ENCODE results near the gene MOSPD3. TPM values are rescaled to one million over a fixed set of nuclear protein-coding genes. Genes with fewer than 3 reads are reported as not detected.

Gene MOSPD3
- total and polyA plus RNA-seq, 2 of the 8 experiments (the other 6 are each of a cell fraction or from before 2014, with no cell fraction given): 20.7 to 21.4 TPM

GRCh38 chr7:100629117-100629716 lies 16.9 kb downstream of the MOSPD3 start:
- CTCF ChIA-PET (ENCODE audit: partially characterized antibody): interaction anchor here (0.6 to 4.8 kb wide), 39 partner anchors 10 to 223 kb away, joined by 3 to 73 read pairs (median 5); partner anchors contain the start of genes ACTL6B, FBXO24, GNB2 and MOSPD3
- POLR2A ChIA-PET (ENCODE audit: partially characterized antibody): interaction anchor here (0.7 to 2.9 kb wide), 12 partner anchors 9 to 91 kb away, joined by 3 to 20 read pairs (median 4); partner anchors contain the start of genes EPO, MOSPD3 and TFR2

More at GRCh38 chr7:100629117-100629716, 16.9 kb downstream of the MOSPD3 start:
- no peak overlapping the region for H4K91ac ChIP-seq (replicated peaks; ENCODE audit: insufficient read length, low read length)
- H3K79me2 ChIP-seq (ENCODE audit: control insufficient read depth in 1 of 2, insufficient read depth in 2 of 2, low read length in 2 of 2): no peaks in the 10 kb centered on the region
- DNase-seq (ENCODE audit: low read depth in 1 of 2, low spot score in 2 of 2) (peak in 1 of 2 experiments; percentile 92), FAIRE-seq (no peak)
- H3K79me1 ChIP-seq (ENCODE audit: low read depth, low read length): no peaks in the 10 kb centered on the region
- no peak overlapping the region for H3K4me3 ChIP-seq (ENCODE audit: extremely low read depth in 1 of 4, insufficient read depth in 2 of 4, low read depth in 3 of 4, low read length in 4 of 4)
- no peak overlapping the region for H3K14ac ChIP-seq (ENCODE audit: insufficient read length)
- H2BK15ac ChIP-seq (ENCODE audit: low read length): no peak overlapping the region
- H4K8ac ChIP-seq (ENCODE audit: extremely low read depth, insufficient read depth, low read length): no peak overlapping the region
- no peak overlapping the region for H3K9ac ChIP-seq (replicated peaks in 1 of 4; ENCODE audit: extremely low read depth in 1 of 4, low read depth in 3 of 4, low read length in 3 of 4)
- no peaks in the 10 kb centered on the region for H3K9me3 ChIP-seq (ENCODE audit: insufficient read depth in 2 of 2, low read depth in 1 of 2, low read length in 1 of 2)
- no peak overlapping the region for H2AFZ ChIP-seq (ENCODE audit: low read length)
- TF ChIP-seq SP2 (IDR thresholded peaks at IDR 0.05; ENCODE audit: low read length): no peak
- 0 out of 2 replicates have a peak, but pooled peaks have one; percentile 47 for TF ChIP-seq MAX (IDR thresholded peaks at IDR 0.05)
- peak; percentile 79 to 95 (median 93) for TF ChIP-seq CTCF (IDR thresholded peaks at IDR 0.05; ENCODE audit: control extremely low read depth in 1 of 3, insufficient read depth in 1 of 3, low read depth in 1 of 3, low read length in 3 of 3)
- TF ChIP-seq SIN3A (conservative IDR thresholded peaks at IDR 0.05 in 1 of 2, IDR thresholded peaks at IDR 0.05 in 1 of 2; ENCODE audit: low read depth in 1 of 2, low read length in 2 of 2): peak in 1 of 2 experiments; percentile 54; a peak in 1 of 4 replicates
- TF ChIP-seq RAD21 (IDR thresholded peaks at IDR 0.05 in 1 of 2, conservative IDR thresholded peaks at IDR 0.05 in 1 of 2; ENCODE audit: low read depth in 2 of 2, low read length in 2 of 2): peak; percentile 64 to 74
- peaks cover 0 to 20% (median 10%) of the 10 kb centered on the region in 4 experiments; a peak in 6 of 7 replicates for H3K27me3 ChIP-seq (replicated peaks in 1 of 4; ENCODE audit: control insufficient read depth in 3 of 4, extremely low read depth in 1 of 4, insufficient read depth in 3 of 4, low read length in 3 of 4)
- H3K18ac ChIP-seq (ENCODE audit: extremely low read depth, low read length): peak overlapping the region; percentile 71; the same call in 1 of the 2 replicates
- H2BK20ac ChIP-seq (ENCODE audit: low read length): no peak overlapping the region
- H3K23ac ChIP-seq (ENCODE audit: insufficient read length): no peak overlapping the region
- peaks cover 0 to 14% (median 9%) of the 10 kb centered on the region in 4 experiments; a peak in 6 of 7 replicates for H3K4me1 ChIP-seq (replicated peaks in 1 of 4; ENCODE audit: control insufficient read depth in 3 of 4, insufficient read depth in 4 of 4, low read length in 3 of 4)
- no peak overlapping the region for H2BK5ac ChIP-seq (ENCODE audit: low read depth, low read length)
- H4K20me1 ChIP-seq (replicated peaks in 1 of 2; ENCODE audit: control insufficient read depth in 1 of 2, insufficient read depth in 2 of 2, low read length in 2 of 2): peaks cover 1 to 2% of the 10 kb centered on the region in 2 experiments
- no peak overlapping the region for H2BK12ac ChIP-seq (ENCODE audit: low read depth, low read length)
- no peak overlapping the region for H3K4ac ChIP-seq (replicated peaks; ENCODE audit: insufficient read length, low read depth, low read length)
- no peak overlapping the region for H3K27ac ChIP-seq (ENCODE audit: low read depth, low read length)
- no peak overlapping the region for H3K4me2 ChIP-seq (ENCODE audit: insufficient read depth in 1 of 2, low read depth in 2 of 2, low read length in 2 of 2)
- H3K56ac ChIP-seq (replicated peaks; ENCODE audit: insufficient read length, low read depth, low read length): no peak overlapping the region
- WGBS, 2 experiments (ENCODE audit: extremely low coverage in 1 of 2, insufficient coverage in 1 of 2, insufficient read length in 1 of 2, insufficient replicate concordance in 2 of 2, low coverage in 1 of 2, low lambda C conversion rate in 2 of 2, missing lambda C conversion rate in 1 of 2): 65% methylated on average over 11 of the region's 11 CpGs; no CpG with 5 or more reads in 1 of the 2 experiments
- H3K36me3 ChIP-seq (ENCODE audit: control insufficient read depth in 2 of 4, insufficient read depth in 4 of 4, low read length in 3 of 4): no peaks in the 10 kb centered on the region
- no peak overlapping the region for H4K5ac ChIP-seq (ENCODE audit: insufficient read length, low read depth, low read length)
- no peak overlapping the region for H2BK120ac ChIP-seq (replicated peaks; ENCODE audit: low read depth, low read length)
- peaks cover 9% of the 10 kb centered on the region; the same call in 1 of the 2 replicates for H3K23me2 ChIP-seq (ENCODE audit: low read depth, low read length)
- H2AK5ac ChIP-seq (ENCODE audit: low read depth, low read length): no peak overlapping the region
